B cell (primary cell): ENCODE results near the gene NDUFAF5.

ENCODE experiments used
- EZH2 ChIP-seq: IDR thresholded peaks from 2 replicates; pipeline ENCODE4 v1.6.1; 2012; ENCODE audit warnings: borderline replicate concordance, low read depth, mild to moderate bottlenecking, moderate library complexity, low read length; ENCODE audit not compliant: insufficient read depth, poor library complexity, severe bottlenecking
- TF ChIP-seq, protein P1 (sequence below): fragments of 200-600 bp; IDR thresholded peaks from one replicate; pipeline ENCODE4 v1.8.0; 2022; ENCODE audit warnings: antibody characterized with exemption, mild to moderate bottlenecking

DNA sequence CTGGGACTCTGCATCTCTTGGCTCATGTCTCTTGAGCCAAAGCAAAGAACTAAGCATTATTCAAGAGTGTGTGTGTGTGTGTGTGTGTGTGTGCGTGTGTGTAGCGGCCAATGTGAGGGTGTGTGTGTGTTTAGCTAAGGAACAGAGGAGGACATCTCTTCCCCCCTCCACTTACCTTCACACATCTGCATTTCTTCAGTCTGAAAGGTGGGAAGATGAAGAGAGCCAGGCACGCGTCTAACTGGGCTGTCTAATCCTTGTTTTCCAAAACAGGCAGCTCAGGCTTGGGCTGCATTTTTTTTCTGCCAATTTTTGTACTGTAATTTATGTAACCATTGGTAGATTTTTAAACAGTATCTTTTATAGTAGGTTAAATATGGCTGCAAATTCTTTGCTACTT is 59.5 kb downstream of the NDUFAF5 start:
- TF ChIP-seq EZH2, result no peak
- TF ChIP-seq, protein P1, sequence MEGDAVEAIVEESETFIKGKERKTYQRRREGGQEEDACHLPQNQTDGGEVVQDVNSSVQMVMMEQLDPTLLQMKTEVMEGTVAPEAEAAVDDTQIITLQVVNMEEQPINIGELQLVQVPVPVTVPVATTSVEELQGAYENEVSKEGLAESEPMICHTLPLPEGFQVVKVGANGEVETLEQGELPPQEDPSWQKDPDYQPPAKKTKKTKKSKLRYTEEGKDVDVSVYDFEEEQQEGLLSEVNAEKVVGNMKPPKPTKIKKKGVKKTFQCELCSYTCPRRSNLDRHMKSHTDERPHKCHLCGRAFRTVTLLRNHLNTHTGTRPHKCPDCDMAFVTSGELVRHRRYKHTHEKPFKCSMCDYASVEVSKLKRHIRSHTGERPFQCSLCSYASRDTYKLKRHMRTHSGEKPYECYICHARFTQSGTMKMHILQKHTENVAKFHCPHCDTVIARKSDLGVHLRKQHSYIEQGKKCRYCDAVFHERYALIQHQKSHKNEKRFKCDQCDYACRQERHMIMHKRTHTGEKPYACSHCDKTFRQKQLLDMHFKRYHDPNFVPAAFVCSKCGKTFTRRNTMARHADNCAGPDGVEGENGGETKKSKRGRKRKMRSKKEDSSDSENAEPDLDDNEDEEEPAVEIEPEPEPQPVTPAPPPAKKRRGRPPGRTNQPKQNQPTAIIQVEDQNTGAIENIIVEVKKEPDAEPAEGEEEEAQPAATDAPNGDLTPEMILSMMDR, result no peak
